SH-SY5Y (cell line): Measurements from ENCODE around the gene HOXA9.

Source experiments
- GATA2 ChIP-seq: IDR thresholded peaks from 2 replicates; pipeline ENCODE4 v1.6.1; 2011; ENCODE audit warnings: mild to moderate bottlenecking, low read depth, low read length
- GATA3 ChIP-seq: IDR thresholded peaks from 2 replicates; pipeline ENCODE4 v1.6.1; 2011; ENCODE audit warnings: low read depth, mild to moderate bottlenecking, low read length, moderate library complexity

The HOXA9 gene

GRCh38 chr7:27124902-27125689, 40.2 kb downstream of the HOXA9 start:
- no peak for TF ChIP-seq GATA3
- TF ChIP-seq GATA2, result no peak

GRCh38 chr7:27124096-27124901, 41.0 kb downstream of the HOXA9 start:
- TF ChIP-seq GATA3, result no peak
- TF ChIP-seq GATA2, result no peak

GRCh38 chr7:27123477-27124053, 41.8 kb downstream of the HOXA9 start:
- no peak for TF ChIP-seq GATA2
- TF ChIP-seq GATA3, result no peak

- TF ChIP-seq GATA3 (no peak), GATA2 (no peak)
Observed at GRCh38 chr7:27123007-27123476, 42.3 kb downstream of the HOXA9 start.

GRCh38 chr7:27122077-27122910, 43.0 kb downstream of the HOXA9 start:
- no peak for TF ChIP-seq GATA3
- no peak for TF ChIP-seq GATA2

- TF ChIP-seq GATA2, result no peak
- TF ChIP-seq GATA3, result no peak
Observed at GRCh38 chr7:27121684-27122076, 43.7 kb downstream of the HOXA9 start.

- TF ChIP-seq GATA3 (no peak), GATA2 (no peak)
Observed at GRCh38 chr7:27119412-27119911, 45.9 kb downstream of the HOXA9 start.

GRCh38 chr7:27118580-27118979, 46.8 kb downstream of the HOXA9 start:
- no peak for TF ChIP-seq GATA2
- no peak for TF ChIP-seq GATA3

GRCh38 chr7:27117887-27118491, 47.3 kb downstream of the HOXA9 start:
- TF ChIP-seq GATA2 (no peak), GATA3 (no peak)

- TF ChIP-seq GATA2 (no peak), GATA3 (no peak)
Observed at GRCh38 chr7:27116962-27117886, 48.1 kb downstream of the HOXA9 start.

GRCh38 chr7:27116031-27116961, 49.0 kb downstream of the HOXA9 start:
- TF ChIP-seq GATA2, result no peak
- no peak for TF ChIP-seq GATA3
